GM18861 (cell line): ENCODE measurements around the gene TRIM65.
A peak's percentile ranks its signal among the peaks of the same experiment; 100 is the strongest.

Experiments used
- ATAC-seq: cut with Tn5 transposase; IDR thresholded peaks from one replicate; pipeline ENCODE4 v1.9.1; 2021; ENCODE audit not compliant: unreplicated experiment

The TRIM65 gene

DNA sequence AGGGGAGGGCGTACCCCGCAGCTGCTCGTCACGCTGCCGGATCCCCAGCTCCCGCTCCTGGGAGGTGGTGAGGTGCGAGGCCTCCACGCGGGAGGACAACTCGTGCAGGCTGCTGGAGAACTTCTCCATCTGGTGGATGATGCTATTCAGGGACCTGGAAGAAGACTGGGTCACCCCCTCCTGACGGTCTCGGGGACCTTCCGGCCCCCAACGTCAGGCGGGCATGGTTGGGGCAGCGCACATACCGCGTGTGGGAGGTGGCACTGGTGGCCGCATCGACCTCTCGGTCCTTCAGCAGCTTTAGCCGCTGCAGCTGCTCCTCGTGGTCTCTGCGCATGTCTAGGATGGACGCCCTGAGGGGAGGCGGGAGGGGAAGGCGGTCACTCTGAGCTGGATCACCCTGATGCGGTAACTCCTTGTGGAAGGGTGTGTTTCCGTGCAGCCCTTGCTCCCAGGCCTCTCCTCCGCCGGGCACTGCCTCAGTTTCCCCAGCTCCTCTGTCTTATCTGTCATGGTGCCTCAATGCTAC, 21.2 kb upstream of the TRIM65 start:
- ATAC-seq = no peak

DNA sequence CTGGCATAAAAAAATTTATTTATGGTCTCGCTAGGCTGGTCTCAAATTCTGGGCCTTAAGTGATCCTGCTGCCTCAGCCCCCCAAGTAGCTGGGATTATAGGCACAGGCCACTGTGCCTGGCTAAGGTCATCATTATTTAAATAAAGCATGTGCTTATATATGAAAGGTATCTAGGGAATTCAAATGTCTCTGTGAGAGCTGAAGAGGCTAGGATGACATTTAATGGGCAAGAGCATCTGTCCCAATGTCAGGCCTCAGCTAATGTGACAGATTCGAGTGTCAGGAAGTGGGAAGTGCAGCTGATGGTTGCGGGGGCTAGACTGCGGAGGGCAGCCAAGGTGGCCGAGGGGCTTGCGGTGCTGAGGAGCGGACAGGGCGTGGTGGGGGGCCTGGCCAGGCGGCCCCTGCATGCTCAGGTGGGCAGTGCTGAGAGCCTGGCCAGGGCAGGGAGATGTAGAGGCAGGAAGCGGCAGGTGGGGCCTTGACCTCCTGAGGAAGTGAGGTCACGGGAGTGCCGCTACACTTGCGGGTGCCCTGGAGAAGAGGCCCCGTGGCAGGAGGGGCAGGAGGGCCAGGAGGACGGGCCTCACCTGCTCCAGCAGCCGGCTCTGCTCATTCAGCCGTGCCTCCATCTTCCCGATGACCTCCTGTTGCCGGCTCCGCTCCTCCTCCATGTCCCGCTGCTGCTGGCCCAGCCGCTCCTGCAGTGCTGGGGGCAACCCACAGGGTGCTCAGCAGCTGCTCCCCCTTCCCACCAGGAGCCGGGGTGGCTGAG, 20.6 kb upstream of the TRIM65 start:
- no peak for ATAC-seq

DNA sequence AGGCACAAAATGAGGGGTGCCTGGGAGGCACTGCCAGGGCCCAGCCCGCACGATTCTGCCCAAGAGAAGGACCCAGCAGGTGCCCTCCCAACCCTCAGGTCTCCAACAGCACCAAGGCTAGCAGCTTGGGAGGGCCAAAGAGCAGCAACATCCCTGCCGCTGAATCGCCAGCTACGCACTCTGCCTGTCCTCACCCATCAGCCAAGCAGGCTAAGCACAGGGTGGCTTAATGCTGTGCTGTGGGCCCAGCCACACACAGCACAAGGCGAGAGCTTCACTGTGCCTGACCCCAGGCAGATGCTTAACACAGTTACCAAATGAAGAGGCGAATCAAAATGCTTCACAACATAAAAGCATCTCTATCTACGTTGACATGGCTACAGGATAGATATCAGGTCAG, 18.5 kb upstream of the TRIM65 start:
- ATAC-seq = no peak

DNA sequence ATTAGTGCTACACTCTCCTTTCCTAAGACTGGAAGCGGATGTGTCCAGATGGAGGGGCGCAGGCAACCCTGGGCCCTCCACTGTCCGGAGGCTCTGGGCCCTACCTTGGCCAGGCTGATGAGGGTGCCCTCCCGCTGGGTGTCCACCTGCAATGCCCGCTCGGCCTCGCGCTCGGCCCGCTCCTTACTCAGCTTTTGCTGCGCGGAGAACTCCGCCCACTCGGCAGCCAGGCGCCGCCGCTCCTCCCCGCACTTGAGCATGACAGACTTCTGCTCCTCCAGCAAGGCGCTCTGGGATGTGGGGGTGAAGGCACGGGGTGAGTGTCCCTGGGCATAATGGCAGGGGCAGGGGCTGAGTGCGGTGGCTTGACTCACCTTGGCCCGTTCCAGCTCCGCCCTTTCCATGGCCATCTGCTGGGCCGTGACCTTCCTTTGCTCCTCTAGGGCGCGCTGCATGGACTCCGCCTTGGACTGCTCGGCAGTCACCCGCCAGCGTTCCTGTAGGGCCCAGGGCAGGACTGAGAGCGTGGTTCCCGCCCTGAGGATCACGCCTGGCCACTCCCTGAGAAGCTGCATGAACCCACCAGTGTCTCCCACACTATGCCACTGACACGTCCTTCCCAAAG, 18.0 kb upstream of the TRIM65 start:
- no peak for ATAC-seq

DNA sequence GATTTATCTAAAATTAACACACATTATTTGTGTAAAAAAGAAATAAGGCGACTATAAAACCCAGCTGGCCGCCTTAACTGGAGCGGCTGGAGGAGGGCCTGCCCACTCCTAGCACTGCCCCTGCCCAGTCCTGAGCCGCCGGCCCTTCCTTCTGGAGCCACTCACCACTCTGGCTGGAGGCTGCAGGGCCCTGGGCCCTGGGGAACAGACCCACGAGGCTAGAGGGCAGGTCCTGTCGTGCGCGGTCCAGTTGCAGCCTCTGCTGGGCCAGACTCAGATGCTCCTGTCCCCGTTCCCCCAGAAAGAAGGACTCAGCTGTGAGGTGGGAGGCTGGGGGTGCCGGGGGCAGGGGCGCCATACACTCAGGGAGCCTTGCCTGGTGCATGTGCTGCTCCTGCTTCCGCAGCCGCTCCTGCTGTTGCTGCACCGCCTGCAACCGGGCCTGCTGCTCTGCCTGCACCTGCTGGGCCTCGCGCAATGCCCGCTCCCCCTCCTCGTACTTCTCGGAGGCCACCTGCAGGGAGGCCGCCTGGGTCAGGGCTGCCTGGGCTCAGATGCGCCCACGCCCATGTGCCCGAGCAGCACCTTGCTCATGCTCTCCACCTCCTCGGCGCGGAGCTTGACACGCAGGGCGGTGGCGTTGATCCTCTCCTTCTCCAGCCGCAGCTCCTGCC, 16.9 kb upstream of the TRIM65 start:
- no peak for ATAC-seq

DNA sequence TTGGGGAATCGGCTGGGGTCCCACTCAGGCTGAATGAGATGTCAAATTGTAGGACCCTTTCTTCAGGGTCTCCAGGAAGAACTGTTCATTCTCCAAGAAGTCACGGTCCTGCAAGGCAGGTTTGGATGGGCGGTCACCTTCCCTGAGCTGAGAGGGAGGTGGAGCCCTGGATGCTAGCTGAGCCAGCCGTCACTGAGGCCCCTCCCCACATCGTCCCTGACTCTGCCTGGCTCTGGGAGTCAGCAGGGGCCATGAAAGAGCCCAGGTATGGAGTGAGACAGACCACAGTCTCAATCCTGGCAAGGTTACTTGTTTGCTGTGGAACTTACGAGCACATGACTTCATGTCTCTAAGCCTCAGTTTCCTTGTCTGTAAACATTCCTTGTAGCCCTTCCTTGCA, 13.9 kb upstream of the TRIM65 start:
- no peak for ATAC-seq

DNA sequence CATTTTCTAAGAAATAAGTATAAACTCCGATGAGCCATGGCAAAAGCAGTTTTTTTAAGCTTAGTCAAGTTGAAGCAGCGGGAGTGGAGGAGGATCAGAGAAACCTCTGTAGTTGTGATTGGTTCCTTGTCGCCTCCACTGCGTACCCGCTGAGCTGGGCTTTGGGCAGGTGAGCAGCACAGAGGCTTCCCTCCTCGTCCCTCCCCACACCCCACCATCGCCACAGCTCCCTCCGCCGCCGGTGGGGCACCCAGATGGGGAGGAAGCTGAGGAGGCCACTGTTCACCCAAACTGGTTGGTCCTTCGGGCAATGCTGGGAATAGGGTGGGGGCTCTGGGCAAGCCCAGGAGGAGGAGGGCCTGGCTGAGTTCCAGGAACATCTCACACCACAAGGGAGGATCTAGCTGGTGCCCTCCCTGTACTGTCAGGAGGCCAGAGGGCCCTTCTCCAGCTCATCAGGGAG, 13.1 kb upstream of the TRIM65 start:
- ATAC-seq = no peak

DNA sequence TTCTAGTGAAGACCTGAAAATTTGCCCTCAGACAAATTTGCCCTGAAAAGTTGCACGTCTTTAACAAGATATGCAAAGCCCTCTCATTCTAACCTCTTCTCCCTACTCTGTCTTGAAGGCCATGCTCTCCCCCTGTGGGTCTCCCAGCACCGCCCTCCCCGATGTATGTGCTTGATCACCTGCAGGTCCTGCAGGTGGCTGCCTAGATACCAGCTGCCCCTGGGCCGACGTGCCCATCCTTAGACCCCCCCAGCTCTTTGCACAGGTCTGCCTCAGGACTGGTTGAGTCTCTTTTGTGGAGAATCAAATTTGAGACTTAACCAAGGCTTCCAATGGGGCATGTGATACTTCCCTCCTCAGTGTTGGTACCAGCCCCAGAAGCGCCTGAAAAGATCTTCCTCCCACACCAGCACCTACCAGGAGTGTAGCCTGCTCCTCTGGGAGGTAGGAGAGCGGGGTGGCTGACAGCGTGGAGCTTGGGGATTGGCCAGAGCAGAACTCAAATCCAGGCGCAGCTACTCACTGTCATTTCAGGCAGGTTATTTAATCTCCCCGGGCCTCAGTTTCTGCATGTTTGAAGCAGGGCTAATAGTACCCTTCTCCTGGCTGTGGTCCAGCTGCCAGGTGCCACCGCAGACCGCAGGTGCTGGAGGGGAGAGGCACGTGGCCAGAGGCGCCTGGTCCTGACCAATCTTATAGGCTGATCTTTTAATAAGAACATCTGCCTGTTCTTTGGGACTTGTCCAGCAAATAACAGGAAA, 12.5 kb upstream of the TRIM65 start:
- no peak for ATAC-seq

DNA sequence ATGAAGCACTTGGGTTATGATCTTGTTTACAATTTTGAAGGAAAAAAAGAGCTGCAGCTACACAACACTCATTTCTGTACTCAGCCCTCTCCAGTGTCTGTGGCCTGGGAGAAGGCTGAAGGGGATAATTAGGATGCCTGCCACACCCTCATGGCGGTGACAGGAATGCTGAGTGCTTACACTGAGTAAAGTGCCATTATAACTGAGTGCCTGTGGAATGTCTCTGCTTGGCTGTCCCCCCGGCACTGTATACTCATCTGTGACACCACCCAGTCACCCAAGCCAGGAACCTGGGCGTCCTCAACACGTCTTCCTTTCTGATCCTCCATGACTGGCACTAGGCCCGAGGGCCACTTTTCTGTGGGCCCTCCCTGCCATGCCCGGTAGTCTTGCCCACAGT, 11.4 kb upstream of the TRIM65 start:
- ATAC-seq = no peak

DNA sequence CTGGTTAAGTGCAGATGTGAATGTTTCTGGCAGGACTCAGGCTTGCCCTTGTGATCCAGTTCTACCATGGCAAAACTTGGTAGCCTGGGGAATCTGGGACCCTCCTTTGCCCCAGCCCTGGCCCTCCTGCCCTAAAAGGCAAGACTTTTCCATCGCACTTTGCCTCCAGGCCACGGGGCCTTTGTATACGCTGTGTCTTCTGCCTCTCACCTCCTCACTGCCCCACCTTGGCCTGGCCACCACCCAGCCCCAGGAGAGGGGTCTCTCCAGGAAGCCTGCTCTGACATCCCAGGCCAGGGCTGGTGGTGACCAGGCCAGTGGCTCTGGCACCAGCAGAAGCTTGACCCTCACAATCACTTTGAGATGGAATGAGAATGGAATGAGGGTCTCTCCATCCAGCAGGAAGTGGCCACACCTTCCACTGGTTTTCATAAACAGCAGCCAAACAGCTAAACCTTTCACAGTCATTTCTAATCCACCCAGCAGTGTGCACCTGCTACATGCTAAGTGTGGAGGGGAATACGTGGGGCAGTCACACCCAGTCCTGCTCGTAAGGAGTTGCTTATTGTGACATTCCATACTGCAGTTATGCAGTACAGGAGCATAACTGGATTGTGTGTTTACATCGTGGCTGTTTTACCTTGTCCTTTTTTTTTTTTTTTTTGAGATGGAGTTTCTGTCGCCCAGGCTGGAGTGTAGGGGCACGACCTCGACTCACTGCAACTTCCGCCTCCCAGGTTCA, 9.6 kb upstream of the TRIM65 start:
- no peak for ATAC-seq

DNA sequence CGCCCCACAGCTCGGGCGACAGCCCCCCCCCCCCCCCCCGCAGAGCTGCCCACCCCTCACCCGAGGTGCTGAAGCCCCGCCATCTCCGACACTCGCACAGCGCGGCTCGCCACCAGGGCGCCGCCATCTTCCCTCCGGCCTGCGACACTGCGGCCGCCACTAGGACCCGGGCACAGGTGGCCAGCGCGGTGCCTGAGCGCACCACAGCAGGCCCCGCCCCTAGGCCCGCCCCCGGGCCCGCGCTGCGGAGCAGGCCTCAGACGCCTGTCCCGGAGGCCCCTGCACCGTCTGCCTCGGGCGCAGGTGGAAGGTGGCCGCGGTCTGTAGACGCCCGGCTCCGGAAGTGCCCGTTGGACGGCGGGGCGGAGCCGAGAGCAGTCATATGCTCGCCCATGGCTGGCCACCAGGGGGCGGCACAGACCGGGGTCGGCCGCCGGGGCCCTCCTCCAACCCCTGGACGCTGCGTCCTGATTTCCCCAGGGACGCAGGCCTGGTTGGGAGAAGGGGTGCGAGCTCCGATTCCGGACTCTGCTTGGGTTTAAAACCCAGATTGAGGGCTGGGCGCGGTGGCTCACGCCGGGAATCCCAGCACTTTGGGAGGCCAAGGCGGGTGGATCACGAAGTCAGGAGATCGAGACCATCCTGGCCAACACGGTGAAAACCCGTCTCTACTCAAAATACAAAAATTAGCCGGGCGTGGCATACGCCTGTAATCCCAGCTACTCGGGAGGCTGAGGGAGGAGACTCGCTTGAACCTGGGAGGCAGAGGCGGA, 8.2 kb upstream of the TRIM65 start, which contains the start of gene MRPL38:
Gene MRPL38 (minus strand): TSS at position 136 of the 773 bp plus-strand sequence. CDS start 9 bp downstream, at position 127.
- peak; percentile 93 for ATAC-seq

DNA sequence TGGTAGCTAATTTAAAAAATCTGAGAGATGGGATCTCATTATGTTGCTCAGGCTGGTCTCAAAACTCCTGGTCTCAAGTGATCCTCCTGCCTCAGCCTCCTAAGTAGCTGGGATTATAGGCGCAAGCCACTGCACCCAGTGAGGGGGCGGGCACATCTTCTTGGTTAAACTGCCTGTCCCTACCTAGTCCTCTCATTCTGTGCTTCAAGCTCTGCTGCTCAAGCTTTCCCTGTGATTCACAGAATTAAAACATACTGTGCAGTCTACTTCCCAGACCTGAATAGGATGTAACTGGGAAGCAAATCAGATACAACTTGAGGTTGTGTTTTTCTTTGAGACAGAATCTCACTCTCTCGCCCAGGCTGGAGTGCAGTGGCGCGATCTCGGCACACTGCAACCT, 5.7 kb upstream of the TRIM65 start:
- ATAC-seq = no peak

DNA sequence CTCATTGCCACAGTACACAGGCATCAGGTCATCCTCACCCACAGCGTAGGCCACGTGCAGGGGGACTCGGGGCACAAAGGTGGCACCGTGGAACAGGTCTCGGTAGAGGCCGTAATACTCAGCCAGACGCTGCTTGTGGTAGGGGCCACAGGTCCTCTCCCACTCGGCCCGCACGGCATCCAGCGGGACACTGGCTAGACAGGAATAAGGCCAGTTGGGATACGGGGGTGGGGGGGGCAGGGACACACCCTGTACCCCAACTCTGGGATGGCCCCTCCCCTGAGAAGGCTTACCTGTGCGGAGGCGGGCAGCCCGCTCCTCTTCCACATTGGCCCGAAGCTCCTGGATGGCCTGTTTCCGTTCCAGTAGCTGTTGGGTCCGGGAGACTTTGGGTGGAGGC, 5.0 kb upstream of the TRIM65 start:
- no peak for ATAC-seq

DNA sequence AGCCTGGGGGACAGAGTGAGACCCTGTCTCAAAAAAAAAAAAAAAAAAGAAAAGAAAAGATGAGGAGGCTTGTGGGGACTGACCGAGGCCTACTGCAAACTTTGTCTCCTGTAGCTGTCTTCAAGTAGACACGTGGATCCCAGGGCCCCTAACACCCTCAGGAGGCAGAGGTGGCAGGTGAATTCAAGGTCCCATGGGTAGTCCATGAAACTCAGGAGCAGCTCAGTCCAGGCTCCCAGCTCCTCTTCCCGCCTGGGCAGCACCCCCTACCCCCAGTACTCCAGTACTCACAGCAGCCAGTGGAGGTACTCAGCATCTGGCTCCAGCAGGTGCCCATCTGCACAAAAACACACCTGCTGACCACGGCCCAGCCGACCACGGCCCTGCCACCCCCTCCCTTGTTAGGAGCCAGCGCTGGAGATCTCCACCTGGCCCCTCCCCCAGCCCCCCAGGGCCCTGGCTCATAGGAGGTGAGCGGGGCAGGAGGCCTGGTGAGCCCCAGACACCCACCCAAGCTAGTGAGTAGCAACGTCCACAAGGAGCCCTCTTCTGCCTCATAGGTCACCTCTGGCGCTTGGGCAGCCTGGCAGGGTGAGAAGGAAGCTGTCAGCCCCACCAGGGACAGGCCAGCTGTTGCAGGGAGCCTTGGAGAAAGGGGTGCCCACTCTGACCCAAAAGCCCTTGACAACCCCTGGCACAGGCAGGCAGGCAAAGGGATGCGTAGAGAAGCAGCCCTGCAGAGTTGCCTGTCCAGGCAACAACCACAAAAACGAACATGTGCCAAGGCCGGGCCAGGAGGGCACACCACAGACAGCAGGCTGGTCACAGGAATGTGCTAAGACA, 4.2 kb upstream of the TRIM65 start:
- ATAC-seq = no peak

DNA sequence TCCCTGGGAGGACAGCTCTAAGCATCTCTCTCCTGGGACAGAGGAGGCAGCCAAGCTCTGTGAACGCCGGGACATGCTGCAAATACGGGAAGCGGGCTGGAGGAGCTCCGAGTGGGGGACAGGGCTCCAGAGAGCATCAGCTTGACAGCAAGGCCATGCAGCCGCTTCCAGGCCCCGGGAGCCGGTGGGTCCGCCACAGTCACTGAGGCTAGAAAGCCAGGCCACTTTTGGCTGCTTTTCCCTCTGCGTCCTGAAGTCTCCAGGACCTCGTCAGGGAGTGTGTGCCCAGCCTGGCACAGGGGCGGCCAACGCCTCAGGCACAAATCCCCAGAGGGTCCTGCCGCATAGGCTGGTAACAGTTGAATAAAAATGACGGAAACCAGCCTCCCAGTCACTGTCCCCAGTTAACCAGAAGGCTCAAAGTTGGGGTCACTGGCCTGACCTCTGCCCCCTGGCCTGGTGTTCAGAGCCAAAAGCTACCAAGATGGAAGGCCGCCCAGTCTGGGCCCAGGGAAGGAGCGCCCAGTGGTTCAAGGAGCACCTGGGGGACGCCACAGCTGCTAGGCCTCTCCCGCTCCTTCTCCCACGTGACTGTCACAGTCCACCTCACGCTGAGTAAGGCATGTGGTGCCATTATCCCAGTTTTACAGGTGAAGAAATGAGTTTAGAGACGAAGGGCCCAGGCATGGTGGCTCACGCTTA, 3.2 kb upstream of the TRIM65 start:
- no peak for ATAC-seq

DNA sequence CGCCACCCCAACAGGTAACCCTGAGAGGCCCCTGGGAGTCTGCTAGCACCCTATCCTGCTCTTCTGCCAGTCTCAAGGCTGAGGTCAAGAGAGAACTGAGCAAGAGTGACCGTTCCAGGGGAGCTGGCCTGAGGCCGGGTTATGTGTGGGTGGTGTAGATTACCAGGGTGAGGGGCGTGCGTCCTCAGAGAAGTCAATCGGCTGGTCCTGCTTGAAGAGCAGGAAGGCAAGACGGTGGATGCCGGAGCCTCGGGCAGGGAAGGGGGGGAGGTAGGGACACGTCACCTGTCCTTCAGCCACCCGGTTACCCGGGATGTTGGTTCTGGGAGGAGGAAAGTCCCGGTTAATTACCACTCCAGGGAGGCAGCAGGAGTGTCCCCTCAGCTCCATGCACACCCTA, 2.6 kb upstream of the TRIM65 start:
- no peak for ATAC-seq

DNA sequence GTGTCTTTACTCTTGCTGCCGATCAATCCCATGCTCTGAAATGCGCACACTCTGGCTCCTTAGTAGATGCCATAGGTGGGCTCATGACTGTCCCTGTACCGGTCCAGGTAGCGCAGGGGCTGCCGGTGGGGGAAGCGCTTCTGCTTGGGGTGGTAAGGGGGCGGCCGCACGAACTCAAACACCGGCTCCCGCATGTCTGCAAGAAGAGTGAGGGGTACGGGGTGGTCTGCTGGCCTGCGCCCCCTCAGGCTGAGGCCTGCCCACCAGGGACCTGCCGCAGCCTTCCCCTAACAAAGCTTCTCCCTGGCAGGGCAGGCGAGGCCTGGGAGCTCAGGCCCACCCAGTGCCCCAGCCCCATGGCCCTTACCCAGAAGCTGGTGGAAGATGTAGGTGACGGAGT, 2.0 kb upstream of the TRIM65 start:
- ATAC-seq = no peak

DNA sequence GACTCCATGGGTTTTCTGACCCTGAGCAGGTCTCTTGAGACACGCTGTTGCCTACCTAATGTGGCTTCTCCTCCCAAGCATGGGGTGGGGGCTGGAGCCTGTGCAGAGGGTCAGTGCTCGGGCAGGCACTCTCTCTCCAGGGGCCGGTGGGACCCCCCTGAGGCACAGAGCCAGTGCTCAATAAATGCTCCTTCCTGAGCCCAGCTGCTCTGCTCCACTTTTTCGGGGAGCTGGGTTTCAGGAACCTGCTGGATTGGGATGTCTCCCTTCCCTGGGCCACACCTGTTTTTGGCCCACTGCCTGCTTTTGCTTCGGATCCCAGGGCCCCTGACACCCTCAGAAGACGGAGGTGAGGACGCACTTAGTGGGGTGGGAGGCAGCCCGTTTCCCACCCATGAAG, 1.3 kb upstream of the TRIM65 start:
- ATAC-seq = no peak
